IMR-90 (cell line): Measurements from ENCODE around the gene TIA1.
"Not testable (repeated sequence)": the region's sequence is repeated elsewhere in the genome, so short reads cannot be mapped to it uniquely, and the experiment has no call there.

ENCODE experiments used
- CTCF ChIP-seq: conservative IDR thresholded peaks from 2 replicates; pipeline ENCODE4 v1.5.1; 2012; ENCODE audit warnings: mild to moderate bottlenecking, low read depth, low read length, improper control_type of control experiment
- ELK1 ChIP-seq: fragments of 150-350 bp; IDR thresholded peaks from 2 replicates; pipeline ENCODE4 v1.6.1; 2016; ENCODE audit warnings: low read depth, mild to moderate bottlenecking, low read length, moderate library complexity, borderline replicate concordance
- FOS ChIP-seq: fragments of 150-350 bp; IDR thresholded peaks from 2 replicates; pipeline ENCODE4 v1.6.1; 2016; ENCODE audit warnings: low read depth, low read length
- MXI1 ChIP-seq: IDR thresholded peaks from 2 replicates; pipeline ENCODE4 v1.6.1; 2012; ENCODE audit warnings: low read depth, mild to moderate bottlenecking, low read length, moderate library complexity, borderline replicate concordance
- POLR2A ChIP-seq: IDR thresholded peaks from 2 replicates; pipeline ENCODE4 v1.6.1; 2012; ENCODE audit warnings: mild to moderate bottlenecking, low read depth, low read length
- RCOR1 ChIP-seq: IDR thresholded peaks from 2 replicates; pipeline ENCODE4 v1.6.1; 2012; ENCODE audit warnings: mild to moderate bottlenecking, low read length, improper control_type of control experiment; ENCODE audit not compliant: insufficient replicate concordance
- RFX5 ChIP-seq: IDR thresholded peaks from 2 replicates; pipeline ENCODE4 v1.8.0; 2012; ENCODE audit warnings: low read depth, mild to moderate bottlenecking, low read length, moderate library complexity
- SMC3 ChIP-seq: fragments of 150-350 bp; IDR thresholded peaks from 2 replicates; pipeline ENCODE4 v1.6.1; 2016; ENCODE audit warnings: low read depth, mild to moderate bottlenecking, antibody characterized with exemption, low read length, moderate library complexity
- USF2 ChIP-seq: fragments of 150-350 bp; IDR thresholded peaks from 2 replicates; pipeline ENCODE4 v1.6.1; 2017; ENCODE audit warnings: mild to moderate bottlenecking, antibody characterized with exemption, low read length, low read depth

GRCh38 chr2:70169654-70170245 lies 78.7 kb downstream of the TIA1 start:
- TF ChIP-seq CTCF, POLR2A, MXI1, SMC3, USF2, ELK1, RCOR1, FOS, RFX5: not testable (repeated sequence)
